ENCODE results near the gene NRP1.

NRP1 gene

DNA sequence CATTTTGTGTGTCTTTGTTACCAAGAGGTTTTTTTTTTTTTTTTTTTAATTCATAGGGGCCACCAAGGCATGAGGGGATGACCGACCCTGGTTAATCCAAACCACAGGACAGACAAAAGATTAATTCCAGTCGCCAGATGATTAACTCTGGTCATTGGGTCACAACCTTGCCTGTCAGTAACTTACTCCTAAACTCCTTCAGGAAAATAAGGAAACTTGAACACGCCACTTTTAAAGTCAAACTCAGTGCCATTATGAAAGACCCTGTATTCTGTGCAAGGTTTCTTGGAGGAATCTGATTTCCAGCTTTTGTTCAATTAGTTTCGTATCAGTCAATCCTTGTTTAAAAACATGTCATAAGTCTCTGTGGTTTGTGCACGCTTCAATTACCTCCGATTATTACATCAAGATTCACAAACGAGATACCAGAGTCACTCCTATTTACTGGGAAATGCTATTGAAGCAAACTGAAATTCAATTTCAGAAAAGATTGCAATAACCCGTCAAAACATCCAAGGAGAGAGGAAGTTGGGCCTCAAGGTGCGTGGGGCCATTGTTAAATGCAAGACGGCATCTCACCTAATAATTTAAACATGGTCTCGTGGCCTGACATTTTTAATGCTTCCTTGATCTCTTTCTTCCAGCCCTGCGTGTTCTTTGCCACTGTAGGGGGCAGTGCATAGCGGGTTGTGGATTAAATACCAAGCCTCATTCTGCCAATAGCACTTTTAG is 44.0 kb downstream of the NRP1 start:
- no peak for DNase-seq (ENCODE audit: low spot score)

- DNase-seq (ENCODE audit: low spot score): no peak
Measured at GRCh38 chr10:33289776-33290175, 44.7 kb downstream of the NRP1 start.

- DNase-seq (ENCODE audit: low spot score): no peak
Measured at GRCh38 chr10:33288127-33288526, 46.3 kb downstream of the NRP1 start.

DNA sequence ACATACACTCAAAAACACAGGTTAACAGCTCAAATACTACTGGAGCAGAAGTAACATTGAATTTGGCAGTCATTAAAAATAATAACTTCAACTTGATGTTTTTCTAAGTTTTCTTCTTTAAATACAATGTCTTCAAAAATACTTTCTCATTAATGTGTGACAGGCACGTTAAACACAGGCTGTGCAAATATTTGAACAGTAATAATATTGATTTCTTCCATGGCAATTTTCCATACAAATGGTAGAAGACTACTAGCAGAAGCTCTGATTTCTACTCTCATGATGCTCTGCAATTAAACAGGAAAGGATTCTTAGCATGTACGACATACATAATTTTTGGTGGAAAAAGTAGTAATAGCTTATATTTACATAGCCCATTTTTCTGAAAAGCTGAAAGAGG is 47.4 kb downstream of the NRP1 start:
- no peak for DNase-seq (ENCODE audit: low spot score)

- DNase-seq (ENCODE audit: low spot score): no peak
Measured at GRCh38 chr10:33286157-33286934, 48.1 kb downstream of the NRP1 start.

- DNase-seq (ENCODE audit: low spot score): no peak
Measured at GRCh38 chr10:33284945-33285344, 49.5 kb downstream of the NRP1 start.

DNA sequence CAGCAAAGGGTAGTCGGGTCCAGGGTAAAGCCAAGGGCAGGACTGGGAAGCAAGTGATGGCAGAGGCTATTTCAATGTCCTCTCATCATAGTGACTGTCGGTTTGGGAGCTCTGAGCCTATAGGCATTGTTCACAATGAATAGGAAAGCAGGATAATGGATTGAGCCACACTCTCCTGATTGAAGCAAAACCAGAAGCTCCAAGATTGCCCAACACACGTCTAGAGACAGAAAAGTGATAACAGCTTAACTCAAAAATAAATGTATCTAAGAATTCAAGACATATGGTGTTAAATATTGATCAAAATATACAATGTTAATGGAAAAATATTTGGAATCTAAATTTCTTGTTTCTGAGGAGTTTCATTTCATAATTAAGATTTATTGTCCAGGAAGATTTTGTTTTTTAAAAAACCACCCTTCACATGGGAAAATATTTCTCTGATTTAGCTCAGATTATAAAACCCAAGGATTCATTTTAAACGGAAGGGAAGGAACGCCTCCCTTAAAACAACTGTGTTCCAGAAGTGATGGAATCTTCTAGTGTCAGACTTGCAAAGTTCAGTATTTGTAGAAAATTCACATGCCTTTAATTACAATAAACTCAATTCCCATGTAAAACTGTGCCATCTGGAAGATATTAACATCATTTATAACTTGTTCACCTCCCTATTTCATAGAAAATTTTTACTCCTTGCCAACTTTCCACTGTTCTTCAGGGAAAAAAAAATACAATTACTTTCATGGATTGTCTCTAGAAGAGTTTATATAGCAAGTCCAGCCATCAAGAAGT is 54.5 kb downstream of the NRP1 start:
- no peak for DNase-seq (ENCODE audit: low spot score)

DNA sequence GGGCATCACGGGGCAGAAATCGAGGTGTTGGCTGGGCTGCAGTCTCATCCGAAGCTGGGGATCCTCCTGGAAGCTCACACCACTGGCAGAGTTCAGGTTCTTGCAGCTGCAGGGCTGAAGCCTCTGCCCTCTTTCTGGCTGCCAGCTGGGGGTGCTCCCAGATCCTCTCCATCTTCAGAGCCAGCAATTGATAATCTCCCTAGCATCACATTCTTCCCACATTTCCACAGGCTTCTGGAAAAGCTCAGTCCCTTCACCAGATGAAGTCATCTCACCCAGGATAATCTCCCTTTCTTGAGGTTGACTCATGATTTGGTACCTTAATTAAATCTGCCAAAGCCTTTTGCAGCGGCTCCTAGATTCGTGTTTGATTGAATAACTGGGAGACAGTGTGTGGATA is 55.2 kb downstream of the NRP1 start:
- DNase-seq (ENCODE audit: low spot score): no peak

DNA sequence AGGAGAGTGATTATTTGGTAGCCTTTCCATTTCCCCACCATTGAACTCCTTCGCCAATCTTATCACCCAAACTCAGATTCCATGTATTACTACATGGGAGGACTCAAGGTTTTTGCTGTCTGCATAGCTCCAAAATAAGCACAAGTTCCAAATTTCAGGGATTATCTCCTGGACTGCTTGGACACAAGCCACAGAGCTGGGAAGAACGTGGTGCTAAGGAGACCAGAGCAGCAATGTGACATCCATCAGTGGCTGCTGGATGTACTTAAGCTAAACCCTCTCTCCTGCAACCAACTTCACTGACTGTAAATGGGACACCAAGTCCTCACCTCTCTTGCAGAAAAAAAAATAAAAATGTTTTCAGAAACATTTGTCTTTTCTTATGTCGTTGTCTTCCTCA is 56.3 kb downstream of the NRP1 start:
- no peak for DNase-seq (ENCODE audit: low spot score)

GRCh38 chr10:33277135-33277536 is 57.3 kb downstream of the NRP1 start:
- no peak for DNase-seq (ENCODE audit: low spot score)

GRCh38 chr10:33276282-33276923 is 58.1 kb downstream of the NRP1 start:
- no peak for DNase-seq (ENCODE audit: low spot score)

- DNase-seq (ENCODE audit: low spot score): no peak
Measured at GRCh38 chr10:33274096-33274785, 60.2 kb downstream of the NRP1 start.

- DNase-seq (ENCODE audit: low spot score): peak; percentile 84
Measured at GRCh38 chr10:33273295-33274002, 61.0 kb downstream of the NRP1 start.

GRCh38 chr10:33272635-33273034 is 61.8 kb downstream of the NRP1 start:
- no peak for DNase-seq (ENCODE audit: low spot score)

- no peak for DNase-seq (ENCODE audit: low spot score)
Measured at GRCh38 chr10:33271969-33272583, 62.4 kb downstream of the NRP1 start.

DNA sequence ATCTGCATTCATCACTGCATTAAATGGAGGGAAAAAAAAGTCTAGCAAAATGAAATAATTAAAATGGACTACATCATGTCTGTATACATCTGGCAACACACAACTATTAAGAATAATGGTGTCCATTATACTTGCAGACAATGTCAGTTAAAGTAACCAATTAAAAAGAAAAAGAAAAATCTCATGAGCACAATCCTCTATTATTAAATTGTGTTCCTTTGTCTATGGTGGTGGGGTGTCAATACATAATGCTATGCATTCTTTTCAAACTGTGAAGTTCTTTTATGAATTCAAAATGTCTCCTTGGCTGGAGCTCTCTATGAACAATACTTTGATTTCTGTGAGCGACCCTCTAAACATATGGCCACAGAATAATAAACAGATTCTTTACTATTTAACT is 63.5 kb downstream of the NRP1 start:
- no peak for DNase-seq (ENCODE audit: low spot score)

- DNase-seq (ENCODE audit: low spot score): no peak
Measured at GRCh38 chr10:33267708-33268107, 66.8 kb downstream of the NRP1 start.

- no peak for DNase-seq (ENCODE audit: low spot score)
Measured at GRCh38 chr10:33265621-33266020, 68.8 kb downstream of the NRP1 start.

GRCh38 chr10:33263453-33263852 is 71.0 kb downstream of the NRP1 start:
- no peak for DNase-seq (ENCODE audit: low spot score)

DNA sequence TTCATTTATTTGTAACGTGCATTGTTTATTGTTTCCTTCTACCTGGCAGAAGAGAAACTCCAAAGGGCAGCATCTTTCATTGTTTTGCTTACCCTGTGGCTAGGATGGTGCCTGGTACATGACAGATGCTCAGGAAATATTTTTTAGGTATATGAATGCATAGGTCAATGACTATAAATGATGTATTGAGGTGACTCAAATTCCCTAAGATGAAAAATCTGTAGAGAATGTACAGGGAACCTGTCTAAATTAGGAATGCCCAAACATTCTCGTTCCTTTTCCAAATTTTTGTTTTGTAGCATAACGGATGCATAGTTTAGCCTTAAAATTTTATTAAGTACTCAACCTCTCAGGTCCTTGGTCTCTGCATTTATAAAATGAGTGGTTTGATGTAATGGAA is 71.6 kb downstream of the NRP1 start:
- DNase-seq (ENCODE audit: low spot score): no peak
